ENCODE data around the gene RNPEPL1.

GRCh38 chr2:240531038-240531437 is 37.2 kb upstream of the RNPEPL1 start:
- no peak for TF ChIP-seq CTCF (conservative IDR thresholded peaks at IDR 0.05)
- no peak for TF ChIP-seq EZH2 (IDR thresholded peaks at IDR 0.05; ENCODE audit: low read depth)
